ENCODE measurements around the gene ZNF43.

The ZNF43 gene

DNA sequence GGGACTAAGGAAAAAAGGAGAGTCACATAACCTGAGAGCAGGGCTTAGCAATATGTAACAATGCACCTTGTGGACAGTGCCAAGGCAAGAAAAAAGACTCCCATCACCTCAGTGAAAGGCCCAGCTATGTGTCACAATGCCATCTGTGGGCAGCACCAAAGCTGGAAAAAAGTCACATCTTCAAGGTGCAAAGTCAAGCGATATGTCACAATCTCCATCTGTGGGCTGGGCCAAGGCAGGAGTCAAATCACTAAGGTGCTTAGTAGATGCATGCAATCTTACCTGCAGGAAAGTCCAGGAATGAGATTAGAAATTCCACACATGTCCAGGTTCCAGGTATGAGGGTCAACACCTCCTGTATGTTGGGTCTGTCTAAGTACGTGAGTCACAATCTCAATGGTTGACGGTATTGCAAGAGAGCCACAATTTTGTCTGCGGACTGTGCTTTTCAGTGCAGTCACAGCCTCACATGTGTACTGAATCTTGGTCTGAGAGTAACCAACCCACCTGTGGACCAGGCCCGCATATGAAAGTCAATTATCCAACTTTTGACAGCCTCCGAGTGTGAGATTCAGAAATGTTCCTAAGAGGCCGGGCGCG lies 14.8 kb upstream of the ZNF43 start:
- Histone ChIP-seq H4K20me1 (ENCODE audit: insufficient read depth) (no peaks in the 10 kb centered on the region), H3K36me3 (ENCODE audit: insufficient read depth) (no peaks in the 10 kb centered on the region), H3K79me2 (ENCODE audit: insufficient read depth, low read depth) (no peaks in the 10 kb centered on the region), H2AFZ (ENCODE audit: low read depth) (no peak overlapping the region), H3K4me3 (IDR thresholded peaks at IDR 0.05; ENCODE audit: insufficient read depth, low read depth, low read length) (no peak overlapping the region), H3K4me2 (no peak overlapping the region), H3K9ac (no peak overlapping the region), H3K4me1 (ENCODE audit: low read depth, poor library complexity, severe bottlenecking) (no peaks in the 10 kb centered on the region), H3K27ac (no peak overlapping the region), H3K27me3 (ENCODE audit: insufficient read depth, low read depth) (no peaks in the 10 kb centered on the region)
- no peak for TF ChIP-seq CTCF (conservative IDR thresholded peaks at IDR 0.05; ENCODE audit: low read depth, low read length)

DNA sequence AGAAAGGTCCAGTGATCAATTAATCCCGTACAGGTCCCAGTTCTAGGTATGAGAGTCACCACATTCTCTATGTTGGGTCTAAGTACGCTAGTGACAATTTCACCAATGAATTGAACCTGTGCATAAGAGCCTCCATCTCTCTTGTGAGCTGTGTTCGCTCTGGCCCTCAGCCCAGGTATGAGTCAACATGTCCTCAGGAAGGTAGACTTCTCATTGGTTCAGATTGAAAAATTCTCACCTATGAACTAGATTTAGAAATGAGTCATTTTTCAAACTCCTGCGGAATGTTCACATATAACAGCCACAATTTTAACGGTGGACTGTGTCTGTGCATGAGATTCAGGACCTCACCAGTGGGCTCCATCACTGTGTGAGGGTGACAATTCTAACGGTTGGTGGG lies 12.7 kb upstream of the ZNF43 start:
- no peak overlapping the region for H3K27ac ChIP-seq
- no peaks in the 10 kb centered on the region for H3K79me2 ChIP-seq (ENCODE audit: insufficient read depth, low read depth)

DNA sequence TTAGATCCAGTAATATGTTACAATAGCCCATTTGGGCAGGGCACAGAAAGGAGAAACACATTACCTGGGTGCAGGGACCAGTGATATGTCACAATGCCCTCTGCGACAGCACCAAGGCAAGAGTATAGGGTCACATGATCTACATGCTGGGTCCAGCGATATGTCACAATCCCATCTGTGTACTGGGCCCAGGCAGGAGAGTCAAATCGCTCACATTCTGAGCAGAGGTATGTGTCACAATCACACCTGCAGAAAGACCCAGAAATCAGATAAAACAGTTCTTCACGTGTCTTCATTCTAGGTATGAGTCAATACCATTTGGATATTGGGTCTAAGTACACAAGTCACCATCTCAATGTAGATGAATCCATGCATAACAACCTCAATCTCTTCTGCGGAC lies 7.1 kb upstream of the ZNF43 start:
- Histone ChIP-seq H3K9ac (no peak overlapping the region), H3K4me2 (no peak overlapping the region), H3K27me3 (ENCODE audit: insufficient read depth, low read depth) (no peaks in the 10 kb centered on the region), H3K4me1 (ENCODE audit: low read depth, poor library complexity, severe bottlenecking) (no peaks in the 10 kb centered on the region), H3K36me3 (ENCODE audit: insufficient read depth) (no peaks in the 10 kb centered on the region), H3K4me3 (IDR thresholded peaks at IDR 0.05; ENCODE audit: insufficient read depth, low read depth, low read length) (no peak overlapping the region), H2AFZ (ENCODE audit: low read depth) (no peak overlapping the region), H4K20me1 (ENCODE audit: insufficient read depth) (no peaks in the 10 kb centered on the region), H3K79me2 (ENCODE audit: insufficient read depth, low read depth) (no peaks in the 10 kb centered on the region), H3K27ac (no peak overlapping the region)
- TF ChIP-seq CTCF (conservative IDR thresholded peaks at IDR 0.05; ENCODE audit: low read depth, low read length) = no peak

More for the DNA sequence above, 12.7 kb upstream of the ZNF43 start:
- no peaks in the 10 kb centered on the region for H3K36me3 ChIP-seq (ENCODE audit: insufficient read depth)
- H3K4me3 ChIP-seq (IDR thresholded peaks at IDR 0.05; ENCODE audit: insufficient read depth, low read depth, low read length) = no peak overlapping the region
- H4K20me1 ChIP-seq (ENCODE audit: insufficient read depth) = no peaks in the 10 kb centered on the region
- no peak for TF ChIP-seq CTCF (conservative IDR thresholded peaks at IDR 0.05; ENCODE audit: low read depth, low read length)
- no peak overlapping the region for H3K9ac ChIP-seq
- H3K4me1 ChIP-seq (ENCODE audit: low read depth, poor library complexity, severe bottlenecking) = no peaks in the 10 kb centered on the region
- no peaks in the 10 kb centered on the region for H3K27me3 ChIP-seq (ENCODE audit: insufficient read depth, low read depth)
- H3K4me2 ChIP-seq = no peak overlapping the region
- no peak overlapping the region for H2AFZ ChIP-seq (ENCODE audit: low read depth)

- Histone ChIP-seq H3K4me3 (IDR thresholded peaks at IDR 0.05; ENCODE audit: insufficient read depth, low read depth, low read length) (no peak overlapping the region), H4K20me1 (ENCODE audit: insufficient read depth) (no peaks in the 10 kb centered on the region), H3K9ac (no peak overlapping the region), H3K4me2 (no peak overlapping the region), H3K79me2 (ENCODE audit: insufficient read depth, low read depth) (no peaks in the 10 kb centered on the region), H3K27me3 (ENCODE audit: insufficient read depth, low read depth) (no peaks in the 10 kb centered on the region), H3K36me3 (ENCODE audit: insufficient read depth) (no peaks in the 10 kb centered on the region), H3K27ac (no peak overlapping the region), H3K4me1 (ENCODE audit: low read depth, poor library complexity, severe bottlenecking) (no peaks in the 10 kb centered on the region), H2AFZ (ENCODE audit: low read depth) (no peak overlapping the region)
- no peak for TF ChIP-seq CTCF (conservative IDR thresholded peaks at IDR 0.05; ENCODE audit: low read depth, low read length)
Observed at GRCh38 chr19:21841488-21842097, 5.6 kb upstream of the ZNF43 start.
